HUES48 (cell line): Measurements from ENCODE around the gene KCNJ5.

Source experiments
- H3K27ac ChIP-seq: one replicate; pipeline ENCODE4 v1.7.0; 2013; ENCODE audit warnings: low read depth, low read length, inconsistent platforms
- H3K27me3 ChIP-seq: 2 replicates; pipeline ENCODE4 v1.6.1; 2013; ENCODE audit warnings: mild to moderate bottlenecking, low read length; ENCODE audit not compliant: control insufficient read depth, insufficient read depth
- H3K36me3 ChIP-seq: 2 replicates; pipeline ENCODE4 v1.6.1; 2013; ENCODE audit warnings: low read length; ENCODE audit not compliant: control insufficient read depth, insufficient read depth
- H3K4me1 ChIP-seq: 2 replicates; pipeline ENCODE4 v1.6.1; 2013; ENCODE audit warnings: mild to moderate bottlenecking, low read length; ENCODE audit not compliant: control insufficient read depth, insufficient read depth
- H3K4me3 ChIP-seq: 2 replicates; pipeline ENCODE4 v1.5.1; 2013; ENCODE audit warnings: mild to moderate bottlenecking, low read depth, low read length
- H3K9ac ChIP-seq: 2 replicates; pipeline ENCODE4 v1.6.1; 2013; ENCODE audit warnings: mild to moderate bottlenecking, low read depth, low read length, moderate library complexity
- H3K9me3 ChIP-seq: 2 replicates; pipeline ENCODE4 v1.6.1; 2013; ENCODE audit warnings: low read length; ENCODE audit not compliant: control insufficient read depth, insufficient read depth

Gene KCNJ5

GRCh38 chr11:128872594-128872993, 18.6 kb upstream of the KCNJ5 start:
- H3K4me1 ChIP-seq, result peaks cover 39% of the 10 kb centered on the region
- peak overlapping the region; percentile 11 for H3K4me3 ChIP-seq
- H3K27ac ChIP-seq, result no peak overlapping the region
- H3K27me3 ChIP-seq, result peaks cover 40% of the 10 kb centered on the region
- H3K9ac ChIP-seq, result no peak overlapping the region
- no peaks in the 10 kb centered on the region for H3K9me3 ChIP-seq
- no peaks in the 10 kb centered on the region for H3K36me3 ChIP-seq

- Histone ChIP-seq H3K9ac (no peak overlapping the region), H3K27me3 (peaks cover 36% of the 10 kb centered on the region), H3K9me3 (no peaks in the 10 kb centered on the region), H3K27ac (no peak overlapping the region), H3K4me3 (no peak overlapping the region), H3K36me3 (no peaks in the 10 kb centered on the region), H3K4me1 (peaks cover 39% of the 10 kb centered on the region)
These were observed 16.7 kb upstream of the KCNJ5 start for GRCh38 chr11:128874427-128874826.

GRCh38 chr11:128876133-128876650, 15.0 kb upstream of the KCNJ5 start:
- H3K9ac ChIP-seq, result no peak overlapping the region
- peaks cover 24% of the 10 kb centered on the region for H3K4me1 ChIP-seq
- H3K9me3 ChIP-seq, result no peaks in the 10 kb centered on the region
- H3K4me3 ChIP-seq, result no peak overlapping the region
- no peak overlapping the region for H3K27ac ChIP-seq
- H3K36me3 ChIP-seq, result no peaks in the 10 kb centered on the region
- peaks cover 36% of the 10 kb centered on the region for H3K27me3 ChIP-seq

GRCh38 chr11:128877726-128878125, 13.4 kb upstream of the KCNJ5 start:
- no peaks in the 10 kb centered on the region for H3K9me3 ChIP-seq
- H3K27ac ChIP-seq, result no peak overlapping the region
- H3K27me3 ChIP-seq, result peaks cover 37% of the 10 kb centered on the region
- H3K4me1 ChIP-seq, result peaks cover 9% of the 10 kb centered on the region
- no peak overlapping the region for H3K9ac ChIP-seq
- no peak overlapping the region for H3K4me3 ChIP-seq
- no peaks in the 10 kb centered on the region for H3K36me3 ChIP-seq

GRCh38 chr11:128878455-128878854, 12.7 kb upstream of the KCNJ5 start:
- Histone ChIP-seq H3K9me3 (no peaks in the 10 kb centered on the region), H3K9ac (no peak overlapping the region), H3K27me3 (peaks cover 35% of the 10 kb centered on the region), H3K36me3 (no peaks in the 10 kb centered on the region), H3K4me3 (no peak overlapping the region), H3K27ac (no peak overlapping the region), H3K4me1 (peaks cover 1% of the 10 kb centered on the region; the same call in 1 of the 2 replicates)

- H3K4me3 ChIP-seq, result no peak overlapping the region
- H3K27me3 ChIP-seq, result peaks cover 23% of the 10 kb centered on the region
- no peaks in the 10 kb centered on the region for H3K36me3 ChIP-seq
- H3K9me3 ChIP-seq, result no peaks in the 10 kb centered on the region
- H3K27ac ChIP-seq, result no peak overlapping the region
- no peak overlapping the region for H3K9ac ChIP-seq
- H3K4me1 ChIP-seq, result no peaks in the 10 kb centered on the region
These were observed 11.3 kb upstream of the KCNJ5 start for GRCh38 chr11:128879817-128880216.

GRCh38 chr11:128881221-128881620, 9.9 kb upstream of the KCNJ5 start:
- H3K4me1 ChIP-seq, result no peaks in the 10 kb centered on the region
- no peak overlapping the region for H3K4me3 ChIP-seq
- no peaks in the 10 kb centered on the region for H3K36me3 ChIP-seq
- H3K9ac ChIP-seq, result no peak overlapping the region
- no peak overlapping the region for H3K27ac ChIP-seq
- H3K27me3 ChIP-seq, result peaks cover 27% of the 10 kb centered on the region
- no peaks in the 10 kb centered on the region for H3K9me3 ChIP-seq

GRCh38 chr11:128882451-128882850, 8.7 kb upstream of the KCNJ5 start:
- H3K4me3 ChIP-seq, result no peak overlapping the region
- H3K9ac ChIP-seq, result no peak overlapping the region
- no peaks in the 10 kb centered on the region for H3K4me1 ChIP-seq
- H3K27ac ChIP-seq, result no peak overlapping the region
- peaks cover 34% of the 10 kb centered on the region for H3K27me3 ChIP-seq
- no peaks in the 10 kb centered on the region for H3K9me3 ChIP-seq
- H3K36me3 ChIP-seq, result no peaks in the 10 kb centered on the region

- Histone ChIP-seq H3K27me3 (peaks cover 50% of the 10 kb centered on the region), H3K9ac (no peak overlapping the region), H3K9me3 (no peaks in the 10 kb centered on the region)
These were observed 7.1 kb upstream of the KCNJ5 start for GRCh38 chr11:128884054-128884453.

GRCh38 chr11:128884703-128885338, 6.3 kb upstream of the KCNJ5 start:
- Histone ChIP-seq H3K27ac (no peak overlapping the region), H3K9me3 (no peaks in the 10 kb centered on the region), H3K4me1 (peaks cover 10% of the 10 kb centered on the region; the same call in 1 of the 2 replicates), H3K4me3 (no peak overlapping the region), H3K9ac (no peak overlapping the region), H3K36me3 (no peaks in the 10 kb centered on the region), H3K27me3 (peaks cover 58% of the 10 kb centered on the region)

More at GRCh38 chr11:128884054-128884453, 7.1 kb upstream of the KCNJ5 start:
- H3K36me3 ChIP-seq, result no peaks in the 10 kb centered on the region
- H3K27ac ChIP-seq, result no peak overlapping the region
- H3K4me1 ChIP-seq, result peaks cover 10% of the 10 kb centered on the region; the same call in 1 of the 2 replicates
- H3K4me3 ChIP-seq, result no peak overlapping the region

- no peak overlapping the region for H3K9ac ChIP-seq
- H3K4me3 ChIP-seq, result no peak overlapping the region
- no peak overlapping the region for H3K27ac ChIP-seq
- peaks cover 19% of the 10 kb centered on the region for H3K4me1 ChIP-seq
- H3K27me3 ChIP-seq, result peaks cover 73% of the 10 kb centered on the region
- H3K36me3 ChIP-seq, result no peaks in the 10 kb centered on the region
- H3K9me3 ChIP-seq, result no peaks in the 10 kb centered on the region
These were observed 4.6 kb upstream of the KCNJ5 start for GRCh38 chr11:128886406-128887124.
